H1 (cell line): ENCODE measurements around the gene NAV2. TPM values are rescaled to one million over a fixed set of nuclear protein-coding genes. Genes with fewer than 3 reads are reported as not detected.

Experiments
- CTCF ChIA-PET: fragments of 300-600 bp; sonication (Branson Sonifier 250); formaldehyde crosslinking; loops from one replicate; lab custom pipeline; 2021; ENCODE audit not compliant: partially characterized antibody; lab: Charles Lee
- POLR2A ChIA-PET: fragments of 300-600 bp; sonication (Branson Sonifier 250); formaldehyde crosslinking; loops from one replicate; lab custom pipeline; 2021; ENCODE audit warnings: inconsistent platforms; ENCODE audit not compliant: partially characterized antibody; lab: Charles Lee
- DNase-seq, 2 experiments: peaks; one replicate each; pipeline versions ENCODE4 v3.0.0 to v3.0.0-alpha.2; 2010 to 2022; ENCODE audit warnings: low spot score in 2 of 2, low read depth in 1 of 2, mixed read lengths in 1 of 2
- FAIRE-seq: peaks from 2 replicates; lab custom pipeline; 2011; peaks lifted over from hg19 to GRCh38; lab: Jason Lieb, UNC
- H2AFZ ChIP-seq: 2 replicates; pipeline ENCODE4 v1.8.1; 2012; ENCODE audit warnings: low read length, inconsistent platforms
- H2AK5ac ChIP-seq: 2 replicates; pipeline ENCODE4 v1.6.1; 2013; ENCODE audit warnings: low read depth, low read length
- H2BK120ac ChIP-seq: replicated peaks from 2 replicates; pipeline ENCODE3; 2013; ENCODE audit warnings: low read depth, low read length, inconsistent platforms
- H2BK12ac ChIP-seq: 2 replicates; pipeline ENCODE4 v1.6.1; 2013; ENCODE audit warnings: low read depth, low read length
- H2BK15ac ChIP-seq: 2 replicates; pipeline ENCODE4 v1.6.1; 2013; ENCODE audit warnings: low read length
- H2BK20ac ChIP-seq: 2 replicates; pipeline ENCODE4 v1.6.1; 2013; ENCODE audit warnings: low read length
- H2BK5ac ChIP-seq: 2 replicates; pipeline ENCODE4 v1.6.1; 2013; ENCODE audit warnings: low read depth, low read length
- H3K14ac ChIP-seq: 2 replicates; pipeline ENCODE4 v1.6.1; 2013; ENCODE audit warnings: inconsistent platforms; ENCODE audit not compliant: insufficient read length
- H3K18ac ChIP-seq: 2 replicates; pipeline ENCODE4 v1.6.1; 2013; ENCODE audit warnings: low read length; ENCODE audit errors: extremely low read depth
- H3K23ac ChIP-seq: 2 replicates; pipeline ENCODE4 v1.6.1; 2013; ENCODE audit warnings: inconsistent platforms; ENCODE audit not compliant: insufficient read length
- H3K23me2 ChIP-seq: 2 replicates; pipeline ENCODE4 v1.6.1; 2013; ENCODE audit warnings: low read depth, low read length
- H3K27ac ChIP-seq: 2 replicates; pipeline ENCODE4 v1.6.1; 2011; ENCODE audit warnings: low read depth, low read length, inconsistent platforms
- H3K27me3 ChIP-seq, 4 experiments: replicated peaks in 1 of 4; 1 replicate in 1 of 4; 2 replicates in 3 of 4; pipeline versions ENCODE4 v1.6.1 to v1.8.1; 2011 to 2013; ENCODE audit warnings: low read length in 3 of 4, mild to moderate bottlenecking in 3 of 4, inconsistent platforms in 2 of 4, mixed read lengths in 2 of 4, moderate library complexity in 1 of 4; ENCODE audit not compliant: control insufficient read depth in 3 of 4, insufficient read depth in 3 of 4; ENCODE audit errors: extremely low read depth in 1 of 4
- H3K36me3 ChIP-seq, 4 experiments: 2 replicates each; pipeline versions ENCODE4 v1.6.1 to v1.8.1; 2011 to 2013; ENCODE audit warnings: mild to moderate bottlenecking in 4 of 4, low read length in 3 of 4, moderate library complexity in 2 of 4, control low read depth in 1 of 4, inconsistent platforms in 1 of 4; ENCODE audit not compliant: insufficient read depth in 4 of 4, control insufficient read depth in 2 of 4
- H3K4ac ChIP-seq: replicated peaks from 2 replicates; pipeline ENCODE3; 2013; ENCODE audit warnings: low read length, low read depth, mixed read lengths, inconsistent platforms; ENCODE audit not compliant: insufficient read length
- H3K4me1 ChIP-seq, 4 experiments: replicated peaks in 1 of 4; 1 replicate in 1 of 4; 2 replicates in 3 of 4; pipeline versions ENCODE4 v1.6.1 to v1.8.1; 2011 to 2013; ENCODE audit warnings: low read length in 3 of 4, inconsistent platforms in 2 of 4, mixed read lengths in 1 of 4; ENCODE audit not compliant: insufficient read depth in 4 of 4, control insufficient read depth in 3 of 4
- H3K4me2 ChIP-seq, 2 experiments: 2 replicates each; pipeline versions ENCODE4 v1.6.1 to v1.8.1; 2011 to 2013; ENCODE audit warnings: low read depth in 2 of 2, low read length in 2 of 2, control low read depth in 1 of 2, inconsistent platforms in 1 of 2, mild to moderate bottlenecking in 1 of 2; ENCODE audit not compliant: insufficient read depth in 1 of 2
- H3K4me3 ChIP-seq, 4 experiments: fragments of 200-600, 300-600 bp in 1 of 4; sonication (generic), shearing (Covaris generic), sonication (Bioruptor Twin) in 1 of 4; 2 replicates each; pipeline versions ENCODE4 v1.5.1 to v1.8.1; 2011 to 2016; ENCODE audit warnings: low read length in 4 of 4, low read depth in 3 of 4, control low read depth in 2 of 4, inconsistent platforms in 2 of 4, mild to moderate bottlenecking in 2 of 4, mixed read lengths in 1 of 4, moderate library complexity in 1 of 4; ENCODE audit not compliant: insufficient read depth in 2 of 4; ENCODE audit errors: extremely low read depth in 1 of 4
- H3K56ac ChIP-seq: replicated peaks from 2 replicates; pipeline ENCODE3; 2013; ENCODE audit warnings: low read depth, mild to moderate bottlenecking, mixed read lengths, low read length, inconsistent platforms; ENCODE audit not compliant: insufficient read length
- H3K79me1 ChIP-seq: 2 replicates; pipeline ENCODE4 v1.6.1; 2013; ENCODE audit warnings: low read depth, low read length, control low read depth
- H3K79me2 ChIP-seq, 2 experiments: 2 replicates each; pipeline versions ENCODE4 v1.6.1 to v1.8.1; 2012 to 2013; ENCODE audit warnings: low read length in 2 of 2, mild to moderate bottlenecking in 2 of 2, inconsistent platforms in 1 of 2; ENCODE audit not compliant: insufficient read depth in 2 of 2, control insufficient read depth in 1 of 2
- H3K9ac ChIP-seq, 4 experiments: replicated peaks in 1 of 4; 1 replicate in 1 of 4; 2 replicates in 3 of 4; pipeline versions ENCODE4 v1.6.1 to v1.8.1; 2011 to 2013; ENCODE audit warnings: low read depth in 3 of 4, low read length in 3 of 4, control low read depth in 2 of 4, mild to moderate bottlenecking in 2 of 4, moderate library complexity in 2 of 4, inconsistent platforms in 1 of 4; ENCODE audit errors: extremely low read depth in 1 of 4
- H3K9me3 ChIP-seq, 2 experiments: 2 replicates each; pipeline versions ENCODE4 v1.6.1 to v1.8.1; 2012 to 2013; ENCODE audit warnings: mild to moderate bottlenecking in 2 of 2, moderate library complexity in 2 of 2, control low read depth in 1 of 2, inconsistent platforms in 1 of 2, low read depth in 1 of 2, low read length in 1 of 2, mixed read lengths in 1 of 2; ENCODE audit not compliant: insufficient read depth in 2 of 2
- H4K20me1 ChIP-seq, 2 experiments: replicated peaks in 1 of 2; 2 replicates each; pipeline versions ENCODE3 to v1.8.1; 2011 to 2013; ENCODE audit warnings: inconsistent platforms in 2 of 2, low read length in 2 of 2, mild to moderate bottlenecking in 1 of 2; ENCODE audit not compliant: insufficient read depth in 2 of 2, control insufficient read depth in 1 of 2
- H4K5ac ChIP-seq: 2 replicates; pipeline ENCODE4 v1.6.1; 2013; ENCODE audit warnings: low read length, low read depth, mixed read lengths, inconsistent platforms; ENCODE audit not compliant: insufficient read length
- H4K8ac ChIP-seq: 2 replicates; pipeline ENCODE4 v1.8.0; 2013; ENCODE audit warnings: mild to moderate bottlenecking, moderate library complexity, low read length, inconsistent platforms; ENCODE audit not compliant: insufficient read depth; ENCODE audit errors: extremely low read depth
- H4K91ac ChIP-seq: replicated peaks from 2 replicates; pipeline ENCODE3; 2013; ENCODE audit warnings: low read length, mixed read lengths, inconsistent platforms; ENCODE audit not compliant: insufficient read length
- WGBS, 2 experiments: shearing (Covaris generic) in 1 of 2; methylation state at CpG; one replicate each; pipeline versions ENCODE4 v1.1.6 to v1.1.7; 2013 to 2015; ENCODE audit warnings: low lambda C conversion rate in 2 of 2, mixed read lengths in 2 of 2, inconsistent platforms in 1 of 2, low coverage in 1 of 2, missing lambda C conversion rate in 1 of 2; ENCODE audit not compliant: insufficient replicate concordance in 2 of 2, insufficient coverage in 1 of 2, insufficient read length in 1 of 2; ENCODE audit errors: extremely low coverage in 1 of 2, missing lambda C conversion rate in 1 of 2; 5-methylcytosine and 5-hydroxymethylcytosine counted together
- polyA plus RNA-seq, 7 experiments: library from polyadenylated mRNA; depleted of rRNA in 3 of 7; stranded (reverse) in 5 of 7; unstranded in 2 of 7; fragments of >200 nt in 5 of 7; fragments of 200-250 nt in 2 of 7; gene quantifications; 1 replicate in 5 of 7; 2 replicates in 1 of 7; 4 replicates in 1 of 7; pipeline versions ENCODE4 v1.2.1 to v1.2.3, GENCODE V29; 2011 to 2013; ENCODE audit warnings: missing spikeins in 2 of 7, mixed read lengths in 2 of 7
- total RNA-seq: library from RNA; stranded (reverse); fragmentation: NEBNext Ultra II Directional; extraction: Animal tissue kit (Norgen Biotek cat#: 25700); gene quantifications from 2 replicates; pipeline ENCODE4 v1.2.1, GENCODE V29; 2021

NAV2 gene
- total and polyA plus RNA-seq, 2 of the 8 experiments (the other 6 are each of a cell fraction or from before 2014, with no cell fraction given) = 35.6 to 73.6 TPM

GRCh38 chr11:20017320-20017719, 304.7 kb downstream of the NAV2 start:
- Histone ChIP-seq H2AFZ (no peak overlapping the region), H3K23ac (no peak overlapping the region), H4K91ac (no peak overlapping the region), H2BK20ac (no peak overlapping the region), H2BK120ac (no peak overlapping the region), H2BK15ac (no peak overlapping the region), H3K4ac (no peak overlapping the region), H3K4me1 (peaks cover 2 to 25% (median 19%) of the 10 kb centered on the region in 4 experiments; a peak in 6 of 7 replicates), H4K8ac (no peak overlapping the region), H3K56ac (no peak overlapping the region), H3K27ac (no peak overlapping the region), H4K5ac (no peak overlapping the region), H3K27me3 (no peaks in the 10 kb centered on the region), H3K23me2 (no peaks in the 10 kb centered on the region), H3K36me3 (no peaks in the 10 kb centered on the region), H3K4me3 (no peak overlapping the region), H4K20me1 (no peaks in the 10 kb centered on the region), H2BK12ac (no peak overlapping the region), H3K18ac (no peak overlapping the region), H2AK5ac (no peak overlapping the region), H3K79me2 (no peaks in the 10 kb centered on the region; a peak in 1 of 4 replicates), H3K9ac (no peak overlapping the region), H3K14ac (no peak overlapping the region), H3K4me2 (no peak overlapping the region), H2BK5ac (no peak overlapping the region), H3K9me3 (no peaks in the 10 kb centered on the region), H3K79me1 (no peaks in the 10 kb centered on the region)
- ChIA-PET POLR2A (interaction anchor here (1.0 kb wide), 1 partner anchor 24 kb away, joined by 3 read pairs; no protein-coding TSS in a partner anchor), CTCF (interaction anchor here (0.9 to 2.2 kb wide), 4 partner anchors 11 to 111 kb away, joined by 4 to 7 read pairs (median 6); no protein-coding TSS in a partner anchor)
- DNase-seq (no peak), FAIRE-seq (no peak)
- 90% methylated on average over 4 of the region's 4 CpGs; no CpG with 5 or more reads in 1 of the 2 experiments for WGBS, 2 experiments
